Measurements from ENCODE around the gene ELAPOR1. TPM values are rescaled to one million over a fixed set of nuclear protein-coding genes. Genes with fewer than 3 reads are reported as not detected.

ELAPOR1 gene
- total RNA-seq, 1 experiment from 2014 or later, result 0.75 TPM

DNA sequence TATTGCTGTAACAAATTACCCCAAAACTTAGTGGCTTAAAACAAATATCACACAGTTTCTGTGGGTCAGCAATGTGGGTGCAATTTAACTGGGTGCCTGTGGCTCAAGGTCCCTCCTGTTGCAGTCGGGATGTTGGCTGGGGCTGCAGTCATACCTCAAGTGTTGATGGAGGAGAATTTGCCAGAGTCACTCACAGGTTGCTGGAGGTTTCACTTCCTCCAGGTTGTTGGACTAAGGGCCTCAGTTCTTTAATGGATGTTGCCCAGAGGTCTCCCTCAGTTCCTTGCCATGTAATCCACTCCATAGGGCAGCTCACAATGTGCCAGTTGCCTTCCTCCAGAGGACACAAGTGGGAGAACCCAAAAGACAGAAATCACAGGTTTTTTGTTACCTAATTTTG is 35.6 kb upstream of the ELAPOR1 start:
- no peaks in the 10 kb centered on the region for H3K27me3 ChIP-seq (replicated peaks; ENCODE audit: control insufficient read depth, insufficient read depth, low read length)
- Mint-ChIP-seq H3K4me3 (ENCODE audit: unreplicated experiment) (no peak overlapping the region), H3K27me3 (ENCODE audit: insufficient read depth, unreplicated experiment) (no peaks in the 10 kb centered on the region), H3K4me1 (ENCODE audit: low read depth, unreplicated experiment) (no peaks in the 10 kb centered on the region), H3K27ac (ENCODE audit: unreplicated experiment) (no peak overlapping the region), H3K36me3 (ENCODE audit: insufficient read depth, unreplicated experiment) (peaks cover 8% of the 10 kb centered on the region), H3K9me3 (ENCODE audit: unreplicated experiment) (no peaks in the 10 kb centered on the region)
- H3K9me3 ChIP-seq, result no peaks in the 10 kb centered on the region
- DNase-seq, result no peak
- no peaks in the 10 kb centered on the region for H3K4me1 ChIP-seq
- TF ChIP-seq, protein P1, sequence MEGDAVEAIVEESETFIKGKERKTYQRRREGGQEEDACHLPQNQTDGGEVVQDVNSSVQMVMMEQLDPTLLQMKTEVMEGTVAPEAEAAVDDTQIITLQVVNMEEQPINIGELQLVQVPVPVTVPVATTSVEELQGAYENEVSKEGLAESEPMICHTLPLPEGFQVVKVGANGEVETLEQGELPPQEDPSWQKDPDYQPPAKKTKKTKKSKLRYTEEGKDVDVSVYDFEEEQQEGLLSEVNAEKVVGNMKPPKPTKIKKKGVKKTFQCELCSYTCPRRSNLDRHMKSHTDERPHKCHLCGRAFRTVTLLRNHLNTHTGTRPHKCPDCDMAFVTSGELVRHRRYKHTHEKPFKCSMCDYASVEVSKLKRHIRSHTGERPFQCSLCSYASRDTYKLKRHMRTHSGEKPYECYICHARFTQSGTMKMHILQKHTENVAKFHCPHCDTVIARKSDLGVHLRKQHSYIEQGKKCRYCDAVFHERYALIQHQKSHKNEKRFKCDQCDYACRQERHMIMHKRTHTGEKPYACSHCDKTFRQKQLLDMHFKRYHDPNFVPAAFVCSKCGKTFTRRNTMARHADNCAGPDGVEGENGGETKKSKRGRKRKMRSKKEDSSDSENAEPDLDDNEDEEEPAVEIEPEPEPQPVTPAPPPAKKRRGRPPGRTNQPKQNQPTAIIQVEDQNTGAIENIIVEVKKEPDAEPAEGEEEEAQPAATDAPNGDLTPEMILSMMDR (IDR thresholded peaks at IDR 0.05; ENCODE audit: insufficient read depth in 1 of 2, low read depth in 1 of 2, low read length in 1 of 2, severe bottlenecking in 1 of 2, unreplicated experiment in 1 of 2), result no peak
- H3K36me3 ChIP-seq (ENCODE audit: control insufficient read depth, insufficient read depth, low read length), result no peaks in the 10 kb centered on the region
- BruUV-seq (replicated peaks), result no TSS peak
- POLR2A ChIA-PET, result no interaction called here
- CTCF ChIA-PET, result no interaction called here
- no peak overlapping the region for H3K4me3 ChIP-seq (ENCODE audit: low read depth, low read length)
- intact Hi-C loops (cut with micrococcal nuclease; ENCODE audit: unreplicated experiment), result no loop called here

DNA sequence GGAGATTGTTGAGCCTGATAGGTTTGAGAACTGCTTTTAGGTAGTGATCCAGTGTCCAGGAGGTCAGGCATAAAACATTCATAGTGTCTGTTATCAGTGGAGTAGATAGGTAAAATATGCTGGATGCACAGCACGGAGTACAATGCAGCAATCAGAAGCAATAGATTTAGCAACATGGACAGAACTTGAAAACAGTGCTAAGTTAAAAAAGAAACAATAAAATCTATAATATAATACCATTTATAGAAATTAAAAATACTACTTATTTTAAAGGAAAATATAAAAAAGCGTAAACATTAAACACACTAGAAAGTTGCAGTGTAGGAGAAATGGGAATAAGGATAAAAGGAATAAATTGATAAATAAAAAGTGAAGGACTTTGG is 34.7 kb upstream of the ELAPOR1 start:
- CTCF ChIA-PET, result no interaction called here
- DNase-seq, result no peak
- no peaks in the 10 kb centered on the region for H3K4me1 ChIP-seq
- no peaks in the 10 kb centered on the region for H3K27me3 ChIP-seq (replicated peaks; ENCODE audit: control insufficient read depth, insufficient read depth, low read length)
- no TSS peak for BruUV-seq (replicated peaks)
- TF ChIP-seq, protein P1 (IDR thresholded peaks at IDR 0.05; ENCODE audit: insufficient read depth in 1 of 2, low read depth in 1 of 2, low read length in 1 of 2, severe bottlenecking in 1 of 2, unreplicated experiment in 1 of 2), result no peak
- intact Hi-C loops (cut with micrococcal nuclease; ENCODE audit: unreplicated experiment), result no loop called here
- no peaks in the 10 kb centered on the region for H3K9me3 Mint-ChIP-seq (ENCODE audit: unreplicated experiment)
- no peak overlapping the region for H3K4me3 ChIP-seq (ENCODE audit: low read depth, low read length)
- no peaks in the 10 kb centered on the region for H3K36me3 ChIP-seq (ENCODE audit: control insufficient read depth, insufficient read depth, low read length)
- POLR2A ChIA-PET, result no interaction called here
- H3K4me1 Mint-ChIP-seq (ENCODE audit: low read depth, unreplicated experiment), result no peaks in the 10 kb centered on the region
- H3K9me3 ChIP-seq, result no peaks in the 10 kb centered on the region
- no peak overlapping the region for H3K4me3 Mint-ChIP-seq (ENCODE audit: unreplicated experiment)
- no peak overlapping the region for H3K27ac Mint-ChIP-seq (ENCODE audit: unreplicated experiment)
- H3K27me3 Mint-ChIP-seq (ENCODE audit: insufficient read depth, unreplicated experiment), result no peaks in the 10 kb centered on the region
- H3K36me3 Mint-ChIP-seq (ENCODE audit: insufficient read depth, unreplicated experiment), result peaks cover 8% of the 10 kb centered on the region

DNA sequence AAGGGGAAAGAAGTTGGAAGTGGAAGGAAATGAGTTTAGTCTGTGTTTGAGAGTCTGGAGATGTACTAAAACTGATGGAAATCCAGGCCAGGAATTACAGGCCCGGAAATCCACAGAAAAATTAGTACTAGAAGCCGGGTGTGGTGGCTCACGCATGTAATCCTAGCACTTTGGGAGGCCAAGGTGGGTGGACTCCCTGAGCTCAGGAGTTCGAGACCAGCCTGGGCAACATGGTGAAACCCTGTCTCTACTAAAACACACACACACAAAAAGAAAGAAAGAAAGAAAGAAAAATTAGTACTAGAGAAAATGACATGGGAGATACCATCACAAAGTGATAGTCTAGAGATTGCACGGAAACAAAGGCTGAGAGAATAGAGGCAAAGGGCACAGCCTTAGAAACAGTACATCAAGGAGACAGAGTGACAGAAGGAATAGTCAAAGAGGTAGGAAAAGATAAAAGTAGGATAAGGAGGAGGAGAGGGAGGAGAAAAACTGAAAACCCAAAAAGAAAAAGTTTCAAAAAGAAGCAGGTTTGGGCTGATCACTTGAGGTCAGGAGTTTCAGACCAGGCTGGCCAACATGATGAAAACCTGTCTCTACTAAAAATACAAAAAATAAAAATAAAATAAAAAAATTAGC is 33.4 kb upstream of the ELAPOR1 start:
- no peak overlapping the region for H3K4me3 Mint-ChIP-seq (ENCODE audit: unreplicated experiment)
- POLR2A ChIA-PET, result no interaction called here

More for the DNA sequence above, 33.4 kb upstream of the ELAPOR1 start:
- H3K4me1 Mint-ChIP-seq (ENCODE audit: low read depth, unreplicated experiment), result no peaks in the 10 kb centered on the region
- BruUV-seq (replicated peaks), result no TSS peak
- no peaks in the 10 kb centered on the region for H3K27me3 Mint-ChIP-seq (ENCODE audit: insufficient read depth, unreplicated experiment)
- no peaks in the 10 kb centered on the region for H3K4me1 ChIP-seq
- no peak for DNase-seq
- H3K27ac Mint-ChIP-seq (ENCODE audit: unreplicated experiment), result no peak overlapping the region
- H3K9me3 Mint-ChIP-seq (ENCODE audit: unreplicated experiment), result no peaks in the 10 kb centered on the region
- H3K9me3 ChIP-seq, result no peaks in the 10 kb centered on the region
- H3K27me3 ChIP-seq (replicated peaks; ENCODE audit: control insufficient read depth, insufficient read depth, low read length), result no peaks in the 10 kb centered on the region
- no peaks in the 10 kb centered on the region for H3K36me3 ChIP-seq (ENCODE audit: control insufficient read depth, insufficient read depth, low read length)
- H3K4me3 ChIP-seq (ENCODE audit: low read depth, low read length), result no peak overlapping the region
- peaks cover 6% of the 10 kb centered on the region for H3K36me3 Mint-ChIP-seq (ENCODE audit: insufficient read depth, unreplicated experiment)
- intact Hi-C loops (cut with micrococcal nuclease; ENCODE audit: unreplicated experiment), result no loop called here
- CTCF ChIA-PET, result no interaction called here
- TF ChIP-seq, protein P1 (IDR thresholded peaks at IDR 0.05; ENCODE audit: insufficient read depth in 1 of 2, low read depth in 1 of 2, low read length in 1 of 2, severe bottlenecking in 1 of 2, unreplicated experiment in 1 of 2), result no peak
